Panc1 (cell line): ENCODE data around the gene CHRNA5.

Experiments used
- REST ChIP-seq, 2 experiments: IDR thresholded peaks; 2 replicates each; pipeline ENCODE4 v1.6.1; 2011 to 2012; ENCODE audit warnings: low read depth in 2 of 2, control low read depth in 1 of 2, low read length in 1 of 2, mild to moderate bottlenecking in 1 of 2, moderate library complexity in 1 of 2; ENCODE audit not compliant: insufficient read depth in 1 of 2
- TF ChIP-seq, protein P1 (sequence below): fragments of 450-650 bp; IDR thresholded peaks from 2 replicates; pipeline ENCODE4 v1.5.1; 2017; ENCODE audit warnings: mild to moderate bottlenecking

- TF ChIP-seq, protein P1, sequence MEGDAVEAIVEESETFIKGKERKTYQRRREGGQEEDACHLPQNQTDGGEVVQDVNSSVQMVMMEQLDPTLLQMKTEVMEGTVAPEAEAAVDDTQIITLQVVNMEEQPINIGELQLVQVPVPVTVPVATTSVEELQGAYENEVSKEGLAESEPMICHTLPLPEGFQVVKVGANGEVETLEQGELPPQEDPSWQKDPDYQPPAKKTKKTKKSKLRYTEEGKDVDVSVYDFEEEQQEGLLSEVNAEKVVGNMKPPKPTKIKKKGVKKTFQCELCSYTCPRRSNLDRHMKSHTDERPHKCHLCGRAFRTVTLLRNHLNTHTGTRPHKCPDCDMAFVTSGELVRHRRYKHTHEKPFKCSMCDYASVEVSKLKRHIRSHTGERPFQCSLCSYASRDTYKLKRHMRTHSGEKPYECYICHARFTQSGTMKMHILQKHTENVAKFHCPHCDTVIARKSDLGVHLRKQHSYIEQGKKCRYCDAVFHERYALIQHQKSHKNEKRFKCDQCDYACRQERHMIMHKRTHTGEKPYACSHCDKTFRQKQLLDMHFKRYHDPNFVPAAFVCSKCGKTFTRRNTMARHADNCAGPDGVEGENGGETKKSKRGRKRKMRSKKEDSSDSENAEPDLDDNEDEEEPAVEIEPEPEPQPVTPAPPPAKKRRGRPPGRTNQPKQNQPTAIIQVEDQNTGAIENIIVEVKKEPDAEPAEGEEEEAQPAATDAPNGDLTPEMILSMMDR, result no peak
- TF ChIP-seq REST (IDR thresholded peaks at IDR 0.05; ENCODE audit: insufficient read depth in 1 of 2, low read depth in 2 of 2, low read length in 1 of 2), result no peak
These were observed 40.4 kb downstream of the CHRNA5 start for GRCh38 chr15:78605680-78606079.
